Endodermal cell (in vitro differentiated cells): Measurements from ENCODE around the gene OR2V2. TPM values are rescaled to one million over a fixed set of nuclear protein-coding genes. Genes with fewer than 3 reads are reported as not detected.
A peak's percentile ranks its signal among the peaks of the same experiment; 100 is the strongest.
"Not testable (repeated sequence)": the region's sequence is repeated elsewhere in the genome, so short reads cannot be mapped to it uniquely, and the experiment has no call there.

Source experiments
- DNase-seq: peaks from one replicate; pipeline ENCODE4 v3.0.0-alpha.2; 2017
- H3K27ac ChIP-seq: 2 replicates; pipeline ENCODE4 v1.5.1; 2013; ENCODE audit warnings: mild to moderate bottlenecking, low read depth, low read length, moderate library complexity
- H3K27me3 ChIP-seq: 2 replicates; pipeline ENCODE4 v1.6.1; 2013; ENCODE audit warnings: mild to moderate bottlenecking, low read length, moderate library complexity; ENCODE audit not compliant: insufficient read depth, control insufficient read depth, poor library complexity, severe bottlenecking
- H3K36me3 ChIP-seq: 2 replicates; pipeline ENCODE4 v1.7.0; 2013; ENCODE audit warnings: mild to moderate bottlenecking, low read length, moderate library complexity; ENCODE audit not compliant: control insufficient read depth, insufficient read depth
- H3K4me1 ChIP-seq: one replicate; pipeline ENCODE4 v1.7.0; 2013; ENCODE audit warnings: low read length; ENCODE audit not compliant: control insufficient read depth, insufficient read depth
- H3K4me3 ChIP-seq: 2 replicates; pipeline ENCODE4 v1.5.1; 2013; ENCODE audit warnings: mild to moderate bottlenecking, low read length, moderate library complexity
- H3K9ac ChIP-seq: 2 replicates; pipeline ENCODE4 v1.6.1; 2013; ENCODE audit warnings: mild to moderate bottlenecking, low read length, moderate library complexity; ENCODE audit not compliant: poor library complexity, severe bottlenecking; ENCODE audit errors: extremely low read depth
- H3K9me3 ChIP-seq: 2 replicates; pipeline ENCODE4 v1.6.1; 2013; ENCODE audit warnings: mild to moderate bottlenecking, low read length, moderate library complexity; ENCODE audit not compliant: control insufficient read depth
- H3K27ac Mint-ChIP-seq: 2 replicates; pipeline ENCODE4 v1.8.0; 2020; ENCODE audit warnings: mixed read lengths
- H3K27me3 Mint-ChIP-seq: 2 replicates; pipeline ENCODE4 v1.8.0; 2021; ENCODE audit warnings: mild to moderate bottlenecking, mixed read lengths; ENCODE audit not compliant: insufficient read depth
- H3K36me3 Mint-ChIP-seq: 2 replicates; pipeline ENCODE4 v1.8.0; 2020; ENCODE audit warnings: low read depth, mixed read lengths
- H3K4me1 Mint-ChIP-seq: 2 replicates; pipeline ENCODE4 v1.8.0; 2020; ENCODE audit warnings: mixed read lengths
- H3K4me3 Mint-ChIP-seq: 2 replicates; pipeline ENCODE4 v1.8.0; 2020; ENCODE audit warnings: mild to moderate bottlenecking, moderate library complexity, mixed read lengths
- H3K9me3 Mint-ChIP-seq: 2 replicates; pipeline ENCODE4 v1.8.0; 2020; ENCODE audit warnings: mild to moderate bottlenecking, mixed read lengths
- CTCF ChIP-seq: fragments of 200-600 bp; sonication (generic); conservative IDR thresholded peaks from 2 replicates; pipeline ENCODE4 v1.5.0; 2021; ENCODE audit warnings: antibody characterized with exemption, mild to moderate bottlenecking
- WGBS, 2 experiments: methylation state at CpG; one replicate each; pipeline versions ENCODE4 v1.1.5 to v1.1.7; 2013; ENCODE audit warnings: missing lambda C conversion rate in 2 of 2, mixed read lengths in 1 of 2; ENCODE audit not compliant: insufficient coverage in 1 of 2, insufficient read length in 1 of 2; 5-methylcytosine and 5-hydroxymethylcytosine counted together
- total RNA-seq, 2 donors: library from RNA; stranded (reverse); fragmentation: NEBNext Ultra II Directional in 1 of 2; extraction: Animal tissue kit (Norgen Biotek cat#: 25700) in 1 of 2; gene quantifications; 2 replicates in 1 of 2; 3 replicates in 1 of 2; pipeline ENCODE4 v1.2.1, GENCODE V29; 2021

OR2V2 gene
- total RNA-seq, 2 donors from 2014 or later = not detected

- DNase-seq = peak; percentile 58
- not testable (repeated sequence) for H3K4me1 Mint-ChIP-seq, H3K27ac ChIP-seq, H3K4me1 ChIP-seq, H3K36me3 ChIP-seq, H3K9me3 ChIP-seq, H3K27me3 ChIP-seq, H3K36me3 Mint-ChIP-seq, H3K9me3 Mint-ChIP-seq, H3K9ac ChIP-seq, H3K27ac Mint-ChIP-seq, H3K4me3 Mint-ChIP-seq, H3K4me3 ChIP-seq
- WGBS, 2 experiments = 67% methylated on average over 11 of the region's 20 CpGs; no CpG with 5 or more reads in 1 of the 2 experiments
- peaks cover 73% of the 10 kb centered on the region for H3K27me3 Mint-ChIP-seq
These were observed 42.6 kb upstream of the OR2V2 start for GRCh38 chr5:181104606-181105390.

- Mint-ChIP-seq H3K4me3 (no peak overlapping the region), H3K9me3 (no peaks in the 10 kb centered on the region), H3K27me3 (peaks cover 70% of the 10 kb centered on the region), H3K4me1 (peaks cover 3% of the 10 kb centered on the region), H3K36me3 (no peaks in the 10 kb centered on the region), H3K27ac (no peak overlapping the region)
- Histone ChIP-seq H3K4me1 (no peaks in the 10 kb centered on the region), H3K36me3 (no peaks in the 10 kb centered on the region), H3K4me3 (no peak overlapping the region), H3K27me3 (peaks cover under 1% of the 10 kb centered on the region), H3K9me3 (peaks cover 10% of the 10 kb centered on the region), H3K9ac (no peak overlapping the region), H3K27ac (no peak overlapping the region)
- no peak for DNase-seq
- WGBS, 2 experiments = 52% methylated on average over 7 of the region's 7 CpGs; no CpG with 5 or more reads in 1 of the 2 experiments
- TF ChIP-seq CTCF = no peak
These were observed 41.9 kb upstream of the OR2V2 start for GRCh38 chr5:181105391-181106025.

GRCh38 chr5:181107699-181108098, 39.7 kb upstream of the OR2V2 start:
- no peak overlapping the region for H3K4me3 Mint-ChIP-seq
- peaks cover 3% of the 10 kb centered on the region for H3K4me1 Mint-ChIP-seq
- Histone ChIP-seq H3K36me3 (no peaks in the 10 kb centered on the region), H3K4me3 (no peak overlapping the region), H3K9me3 (peaks cover 15% of the 10 kb centered on the region), H3K27me3 (no peaks in the 10 kb centered on the region), H3K4me1 (no peaks in the 10 kb centered on the region), H3K27ac (no peak overlapping the region), H3K9ac (no peak overlapping the region)
- H3K9me3 Mint-ChIP-seq = no peaks in the 10 kb centered on the region
- H3K27me3 Mint-ChIP-seq = peaks cover 90% of the 10 kb centered on the region
- H3K27ac Mint-ChIP-seq = no peak overlapping the region
- no peak for DNase-seq
- no peak for TF ChIP-seq CTCF
- H3K36me3 Mint-ChIP-seq = no peaks in the 10 kb centered on the region
- 78 to 85% methylated on average over 7 to 9 of the region's 9 CpGs for WGBS, 2 experiments
